BE2C (cell line): ENCODE measurements around the gene PIK3CB. TPM values are rescaled to one million over a fixed set of nuclear protein-coding genes. Genes with fewer than 3 reads are reported as not detected.

Experiments used
- DNase-seq: peaks from one replicate; pipeline ENCODE4 v3.0.0-alpha.2; 2020
- H3K27me3 ChIP-seq: fragments of 250-450 bp; sonication (Bioruptor Pico); 2 replicates; pipeline ENCODE4 v1.5.1; 2020; ENCODE audit warnings: mild to moderate bottlenecking
- H3K36me3 ChIP-seq: fragments of 250-450 bp; sonication (Bioruptor Pico); 2 replicates; pipeline ENCODE4 v1.5.1; 2020; ENCODE audit warnings: mild to moderate bottlenecking
- H3K4me1 ChIP-seq: fragments of 250-450 bp; sonication (Bioruptor Pico); 2 replicates; pipeline ENCODE4 v1.5.1; 2020
- H3K4me3 ChIP-seq: 2 replicates; pipeline ENCODE4 v1.5.1; 2011; ENCODE audit warnings: low read depth, low read length
- H3K9me3 ChIP-seq: fragments of 250-450 bp; sonication (Bioruptor Pico); 2 replicates; pipeline ENCODE4 v1.5.1; 2020
- CTCF ChIP-seq: IDR thresholded peaks from 2 replicates; pipeline ENCODE4 v1.5.1; 2012; ENCODE audit warnings: mild to moderate bottlenecking, low read depth, low read length
- polyA plus RNA-seq: library from polyadenylated mRNA; unstranded; fragments of >200 nt; gene quantifications from one replicate; pipeline ENCODE4 v1.2.1, GENCODE V29; 2012; ENCODE audit warnings: low read depth, missing spikeins; ENCODE audit not compliant: insufficient read length, insufficient read depth

The PIK3CB gene
- polyA plus RNA-seq, result 12.9 TPM

GRCh38 chr3:138834596-138835396, at the start of gene PIK3CB:
Gene PIK3CB (minus strand): TSS chr3:138834928. CDS start chr3:138759343, 75,585 bp downstream.
- peak within 1 kb of the TSS; percentile 94 for H3K4me3 ChIP-seq
- no peak for TF ChIP-seq CTCF
- H3K27me3 ChIP-seq, result no peaks in the 10 kb centered on the region
- DNase-seq, result peak; percentile 96
- H3K36me3 ChIP-seq, result no peaks in the 10 kb centered on the region
- no peaks in the 10 kb centered on the region for H3K9me3 ChIP-seq
- no peaks in the 10 kb centered on the region; the same call in 1 of the 2 replicates for H3K4me1 ChIP-seq

- no peaks in the 10 kb centered on the region for H3K27me3 ChIP-seq
- no peaks in the 10 kb centered on the region for H3K4me1 ChIP-seq
- H3K4me3 ChIP-seq, result no peak overlapping the region
- no peaks in the 10 kb centered on the region for H3K9me3 ChIP-seq
- no peak for DNase-seq
- no peaks in the 10 kb centered on the region for H3K36me3 ChIP-seq
- TF ChIP-seq CTCF, result no peak
Observed at GRCh38 chr3:138881233-138881632, 46.5 kb upstream of the PIK3CB start.

- H3K27me3 ChIP-seq, result no peaks in the 10 kb centered on the region
- H3K4me3 ChIP-seq, result no peak overlapping the region
- H3K9me3 ChIP-seq, result no peaks in the 10 kb centered on the region
- DNase-seq, result no peak
- H3K4me1 ChIP-seq, result no peaks in the 10 kb centered on the region
- no peak for TF ChIP-seq CTCF
- H3K36me3 ChIP-seq, result no peaks in the 10 kb centered on the region
Observed at GRCh38 chr3:138879541-138880380, 45.0 kb upstream of the PIK3CB start.

GRCh38 chr3:138877226-138877625, 42.5 kb upstream of the PIK3CB start:
- no peaks in the 10 kb centered on the region for H3K9me3 ChIP-seq
- no peak for DNase-seq
- H3K27me3 ChIP-seq, result no peaks in the 10 kb centered on the region
- TF ChIP-seq CTCF, result no peak
- no peaks in the 10 kb centered on the region for H3K36me3 ChIP-seq
- H3K4me3 ChIP-seq, result no peak overlapping the region
- H3K4me1 ChIP-seq, result no peaks in the 10 kb centered on the region

- no peaks in the 10 kb centered on the region for H3K27me3 ChIP-seq
- H3K4me1 ChIP-seq, result no peaks in the 10 kb centered on the region
- TF ChIP-seq CTCF, result no peak
- no peak for DNase-seq
- no peaks in the 10 kb centered on the region for H3K9me3 ChIP-seq
- no peaks in the 10 kb centered on the region for H3K36me3 ChIP-seq
- H3K4me3 ChIP-seq, result no peak overlapping the region
Observed at GRCh38 chr3:138875754-138876664, 41.3 kb upstream of the PIK3CB start.
